WTC11 (cell line): ENCODE measurements around the gene CENPK. TPM values are rescaled to one million over a fixed set of nuclear protein-coding genes. Genes with fewer than 3 reads are reported as not detected.

Source experiments
- ATAC-seq: fragments of 200-7000 bp; cut with Tn5 transposase; 2 replicates; pipeline ENCODE4 v1.10.0; 2021; ENCODE audit warnings: mild to moderate bottlenecking, moderate library complexity
- CTCF ChIA-PET: fragments of 300-600 bp; sonication (Branson Sonifier 250); formaldehyde crosslinking; loops from one replicate; lab custom pipeline; 2021; ENCODE audit warnings: antibody characterized with exemption; lab: Charles Lee
- POLR2A ChIA-PET: fragments of 350-600 bp; sonication (Branson Sonifier 250); formaldehyde crosslinking; loops from one replicate; lab custom pipeline; 2021; ENCODE audit warnings: antibody characterized with exemption; lab: Charles Lee
- DNase-seq: peaks from one replicate; pipeline ENCODE4 v3.0.0; 2021; ENCODE audit warnings: low spot score
- H3K27ac Mint-ChIP-seq: 2 replicates; pipeline ENCODE4 v1.8.0; 2021; ENCODE audit warnings: mixed read lengths
- H3K27me3 Mint-ChIP-seq: 2 replicates; pipeline ENCODE4 v1.8.0; 2021; ENCODE audit warnings: low read depth, mild to moderate bottlenecking, moderate library complexity, mixed read lengths
- H3K36me3 Mint-ChIP-seq: 2 replicates; pipeline ENCODE4 v1.8.0; 2021; ENCODE audit warnings: mixed read lengths
- H3K4me1 Mint-ChIP-seq: 2 replicates; pipeline ENCODE4 v1.8.0; 2022; ENCODE audit warnings: mixed read lengths
- H3K4me3 Mint-ChIP-seq: 2 replicates; pipeline ENCODE4 v1.8.0; 2021; ENCODE audit warnings: mild to moderate bottlenecking, moderate library complexity, mixed read lengths
- H3K9me3 Mint-ChIP-seq: 2 replicates; pipeline ENCODE4 v1.8.0; 2021; ENCODE audit warnings: mixed read lengths
- CBFB ChIP-seq: sonication (generic); formaldehyde crosslinking; IDR thresholded peaks from 2 replicates; pipeline ENCODE4 v1.8.1; 2022; ENCODE audit warnings: mild to moderate bottlenecking, low read depth, missing genetic modification reagents
- CREM ChIP-seq: sonication (generic); formaldehyde crosslinking; IDR thresholded peaks from 2 replicates; pipeline ENCODE4 v1.8.1; 2022; ENCODE audit warnings: mild to moderate bottlenecking, missing genetic modification reagents, moderate library complexity
- KAT7 ChIP-seq: sonication (generic); formaldehyde crosslinking; IDR thresholded peaks from 2 replicates; pipeline ENCODE4 v1.8.1; 2023; ENCODE audit warnings: missing genetic modification reagents, mild to moderate bottlenecking, borderline replicate concordance
- NFYB ChIP-seq: sonication (generic); formaldehyde crosslinking; conservative IDR thresholded peaks from 2 replicates; pipeline ENCODE4 v1.8.0; 2022; ENCODE audit warnings: low read depth, missing genetic modification reagents
- NR1H2 ChIP-seq: sonication (generic); formaldehyde crosslinking; IDR thresholded peaks from 2 replicates; pipeline ENCODE4 v1.9.0; 2021; ENCODE audit warnings: mild to moderate bottlenecking, moderate library complexity, missing genetic modification reagents
- NR3C1 ChIP-seq: sonication (generic); formaldehyde crosslinking; conservative IDR thresholded peaks from 2 replicates; pipeline ENCODE4 v1.8.1; 2023; ENCODE audit warnings: low read depth, mild to moderate bottlenecking, missing genetic modification reagents
- TEAD1 ChIP-seq: sonication (generic); formaldehyde crosslinking; IDR thresholded peaks from 2 replicates; pipeline ENCODE4 v1.8.0; 2022; ENCODE audit warnings: mild to moderate bottlenecking, missing genetic modification reagents
- ZNF263 ChIP-seq: sonication (generic); formaldehyde crosslinking; IDR thresholded peaks from 2 replicates; pipeline ENCODE4 v1.8.1; 2022; ENCODE audit warnings: low read depth, mild to moderate bottlenecking, moderate library complexity, missing genetic modification reagents
- total RNA-seq: library from RNA; stranded (reverse); gene quantifications from 3 replicates; pipeline ENCODE4 v1.2.3, GENCODE V29; 2021
- TF ChIP-seq, protein P1 (sequence below): sonication (generic); formaldehyde crosslinking; IDR thresholded peaks from 2 replicates; pipeline ENCODE4 v1.8.0; 2023; ENCODE audit warnings: mild to moderate bottlenecking, missing genetic modification reagents
- TF ChIP-seq, protein P2 (sequence below): sonication (generic); formaldehyde crosslinking; IDR thresholded peaks from 2 replicates; pipeline ENCODE4 v1.8.0; 2023; ENCODE audit warnings: missing genetic modification reagents, mild to moderate bottlenecking, borderline replicate concordance
- TF ChIP-seq, protein P3 (sequence below): sonication (generic); formaldehyde crosslinking; IDR thresholded peaks from 2 replicates; pipeline ENCODE4 v1.8.1; 2023; ENCODE audit warnings: mild to moderate bottlenecking, missing genetic modification reagents, moderate library complexity
- TF ChIP-seq, protein P4 (sequence below): sonication (generic); formaldehyde crosslinking; conservative IDR thresholded peaks from 2 replicates; pipeline ENCODE4 v1.8.1; 2023; ENCODE audit warnings: mild to moderate bottlenecking, low read depth, missing genetic modification reagents, moderate library complexity
- TF ChIP-seq, protein P5 (sequence below): sonication (generic); formaldehyde crosslinking; IDR thresholded peaks from 2 replicates; pipeline ENCODE4 v1.8.1; 2023; ENCODE audit warnings: mild to moderate bottlenecking, missing genetic modification reagents
- TF ChIP-seq, protein P6 (sequence below): sonication (generic); formaldehyde crosslinking; IDR thresholded peaks from 2 replicates; pipeline ENCODE4 v1.8.0; 2023; ENCODE audit warnings: missing genetic modification reagents
- TF ChIP-seq, protein P7 (sequence below): sonication (generic); formaldehyde crosslinking; IDR thresholded peaks from 2 replicates; pipeline ENCODE4 v1.8.1; 2023; ENCODE audit warnings: mild to moderate bottlenecking, moderate library complexity, missing genetic modification reagents

Gene CENPK
- total RNA-seq, 1 experiment from 2014 or later = 37.5 TPM

DNA sequence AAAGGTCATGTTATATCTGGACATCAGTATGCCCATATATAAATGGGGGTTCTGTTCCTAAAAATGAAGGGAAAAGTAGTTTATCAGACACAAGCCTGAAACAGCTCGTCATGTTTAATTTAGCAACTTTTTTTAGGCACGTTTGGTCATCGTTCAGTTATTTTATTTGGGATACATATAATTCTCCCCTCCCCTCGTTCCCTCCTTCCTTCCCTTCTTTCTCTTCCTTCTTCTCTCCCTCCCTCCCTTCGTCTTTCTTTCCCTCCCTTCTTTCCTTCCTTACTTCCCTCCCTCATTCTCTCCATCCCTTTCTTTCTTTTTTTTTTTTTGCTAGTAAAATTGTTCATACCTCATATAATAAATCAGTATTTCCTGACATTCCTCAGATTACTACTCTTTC, 3.5 kb upstream of the CENPK start (continued):
- TF ChIP-seq, protein P1, sequence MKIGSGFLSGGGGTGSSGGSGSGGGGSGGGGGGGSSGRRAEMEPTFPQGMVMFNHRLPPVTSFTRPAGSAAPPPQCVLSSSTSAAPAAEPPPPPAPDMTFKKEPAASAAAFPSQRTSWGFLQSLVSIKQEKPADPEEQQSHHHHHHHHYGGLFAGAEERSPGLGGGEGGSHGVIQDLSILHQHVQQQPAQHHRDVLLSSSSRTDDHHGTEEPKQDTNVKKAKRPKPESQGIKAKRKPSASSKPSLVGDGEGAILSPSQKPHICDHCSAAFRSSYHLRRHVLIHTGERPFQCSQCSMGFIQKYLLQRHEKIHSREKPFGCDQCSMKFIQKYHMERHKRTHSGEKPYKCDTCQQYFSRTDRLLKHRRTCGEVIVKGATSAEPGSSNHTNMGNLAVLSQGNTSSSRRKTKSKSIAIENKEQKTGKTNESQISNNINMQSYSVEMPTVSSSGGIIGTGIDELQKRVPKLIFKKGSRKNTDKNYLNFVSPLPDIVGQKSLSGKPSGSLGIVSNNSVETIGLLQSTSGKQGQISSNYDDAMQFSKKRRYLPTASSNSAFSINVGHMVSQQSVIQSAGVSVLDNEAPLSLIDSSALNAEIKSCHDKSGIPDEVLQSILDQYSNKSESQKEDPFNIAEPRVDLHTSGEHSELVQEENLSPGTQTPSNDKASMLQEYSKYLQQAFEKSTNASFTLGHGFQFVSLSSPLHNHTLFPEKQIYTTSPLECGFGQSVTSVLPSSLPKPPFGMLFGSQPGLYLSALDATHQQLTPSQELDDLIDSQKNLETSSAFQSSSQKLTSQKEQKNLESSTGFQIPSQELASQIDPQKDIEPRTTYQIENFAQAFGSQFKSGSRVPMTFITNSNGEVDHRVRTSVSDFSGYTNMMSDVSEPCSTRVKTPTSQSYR = no peak
- no peak for TF ChIP-seq ZNF263
- TF ChIP-seq, protein P2, sequence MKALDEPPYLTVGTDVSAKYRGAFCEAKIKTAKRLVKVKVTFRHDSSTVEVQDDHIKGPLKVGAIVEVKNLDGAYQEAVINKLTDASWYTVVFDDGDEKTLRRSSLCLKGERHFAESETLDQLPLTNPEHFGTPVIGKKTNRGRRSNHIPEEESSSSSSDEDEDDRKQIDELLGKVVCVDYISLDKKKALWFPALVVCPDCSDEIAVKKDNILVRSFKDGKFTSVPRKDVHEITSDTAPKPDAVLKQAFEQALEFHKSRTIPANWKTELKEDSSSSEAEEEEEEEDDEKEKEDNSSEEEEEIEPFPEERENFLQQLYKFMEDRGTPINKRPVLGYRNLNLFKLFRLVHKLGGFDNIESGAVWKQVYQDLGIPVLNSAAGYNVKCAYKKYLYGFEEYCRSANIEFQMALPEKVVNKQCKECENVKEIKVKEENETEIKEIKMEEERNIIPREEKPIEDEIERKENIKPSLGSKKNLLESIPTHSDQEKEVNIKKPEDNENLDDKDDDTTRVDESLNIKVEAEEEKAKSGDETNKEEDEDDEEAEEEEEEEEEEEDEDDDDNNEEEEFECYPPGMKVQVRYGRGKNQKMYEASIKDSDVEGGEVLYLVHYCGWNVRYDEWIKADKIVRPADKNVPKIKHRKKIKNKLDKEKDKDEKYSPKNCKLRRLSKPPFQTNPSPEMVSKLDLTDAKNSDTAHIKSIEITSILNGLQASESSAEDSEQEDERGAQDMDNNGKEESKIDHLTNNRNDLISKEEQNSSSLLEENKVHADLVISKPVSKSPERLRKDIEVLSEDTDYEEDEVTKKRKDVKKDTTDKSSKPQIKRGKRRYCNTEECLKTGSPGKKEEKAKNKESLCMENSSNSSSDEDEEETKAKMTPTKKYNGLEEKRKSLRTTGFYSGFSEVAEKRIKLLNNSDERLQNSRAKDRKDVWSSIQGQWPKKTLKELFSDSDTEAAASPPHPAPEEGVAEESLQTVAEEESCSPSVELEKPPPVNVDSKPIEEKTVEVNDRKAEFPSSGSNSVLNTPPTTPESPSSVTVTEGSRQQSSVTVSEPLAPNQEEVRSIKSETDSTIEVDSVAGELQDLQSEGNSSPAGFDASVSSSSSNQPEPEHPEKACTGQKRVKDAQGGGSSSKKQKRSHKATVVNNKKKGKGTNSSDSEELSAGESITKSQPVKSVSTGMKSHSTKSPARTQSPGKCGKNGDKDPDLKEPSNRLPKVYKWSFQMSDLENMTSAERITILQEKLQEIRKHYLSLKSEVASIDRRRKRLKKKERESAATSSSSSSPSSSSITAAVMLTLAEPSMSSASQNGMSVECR (CRISPR knock-in tag) = no peak

DNA sequence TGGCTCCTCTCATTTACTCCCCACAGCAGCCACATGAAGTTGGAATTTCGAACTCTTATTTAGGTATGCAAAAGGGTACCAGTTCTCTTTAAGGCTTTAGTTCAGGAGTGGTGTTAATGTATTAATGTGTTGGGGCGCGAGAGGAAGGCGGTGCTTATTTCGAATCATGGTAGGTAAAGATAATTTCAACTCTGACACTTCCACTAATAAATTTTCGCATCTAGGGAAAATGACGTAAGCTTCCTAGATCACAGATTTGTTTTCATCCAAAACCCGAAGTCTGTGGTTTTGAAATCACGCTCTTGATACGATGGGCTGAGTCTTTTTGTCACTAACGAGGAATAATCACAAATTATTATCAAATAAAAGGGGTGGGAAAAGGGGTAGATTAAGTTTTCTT, 809 bp upstream of the CENPK start:
- ChIA-PET CTCF (no interaction called here), POLR2A (no interaction called here)
- no peaks in the 10 kb centered on the region for H3K9me3 Mint-ChIP-seq
- ATAC-seq = no peak
- no peak for TF ChIP-seq NFYB (CRISPR knock-in tag)
- TF ChIP-seq NR3C1 = no peak
- TF ChIP-seq, protein P3, sequence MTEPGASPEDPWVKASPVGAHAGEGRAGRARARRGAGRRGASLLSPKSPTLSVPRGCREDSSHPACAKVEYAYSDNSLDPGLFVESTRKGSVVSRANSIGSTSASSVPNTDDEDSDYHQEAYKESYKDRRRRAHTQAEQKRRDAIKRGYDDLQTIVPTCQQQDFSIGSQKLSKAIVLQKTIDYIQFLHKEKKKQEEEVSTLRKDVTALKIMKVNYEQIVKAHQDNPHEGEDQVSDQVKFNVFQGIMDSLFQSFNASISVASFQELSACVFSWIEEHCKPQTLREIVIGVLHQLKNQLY (CRISPR knock-in tag) = no peak
- no peak for TF ChIP-seq TEAD1
- TF ChIP-seq, protein P1 = no peak
- no peak for TF ChIP-seq NR1H2 (CRISPR knock-in tag)
- TF ChIP-seq, protein P4, sequence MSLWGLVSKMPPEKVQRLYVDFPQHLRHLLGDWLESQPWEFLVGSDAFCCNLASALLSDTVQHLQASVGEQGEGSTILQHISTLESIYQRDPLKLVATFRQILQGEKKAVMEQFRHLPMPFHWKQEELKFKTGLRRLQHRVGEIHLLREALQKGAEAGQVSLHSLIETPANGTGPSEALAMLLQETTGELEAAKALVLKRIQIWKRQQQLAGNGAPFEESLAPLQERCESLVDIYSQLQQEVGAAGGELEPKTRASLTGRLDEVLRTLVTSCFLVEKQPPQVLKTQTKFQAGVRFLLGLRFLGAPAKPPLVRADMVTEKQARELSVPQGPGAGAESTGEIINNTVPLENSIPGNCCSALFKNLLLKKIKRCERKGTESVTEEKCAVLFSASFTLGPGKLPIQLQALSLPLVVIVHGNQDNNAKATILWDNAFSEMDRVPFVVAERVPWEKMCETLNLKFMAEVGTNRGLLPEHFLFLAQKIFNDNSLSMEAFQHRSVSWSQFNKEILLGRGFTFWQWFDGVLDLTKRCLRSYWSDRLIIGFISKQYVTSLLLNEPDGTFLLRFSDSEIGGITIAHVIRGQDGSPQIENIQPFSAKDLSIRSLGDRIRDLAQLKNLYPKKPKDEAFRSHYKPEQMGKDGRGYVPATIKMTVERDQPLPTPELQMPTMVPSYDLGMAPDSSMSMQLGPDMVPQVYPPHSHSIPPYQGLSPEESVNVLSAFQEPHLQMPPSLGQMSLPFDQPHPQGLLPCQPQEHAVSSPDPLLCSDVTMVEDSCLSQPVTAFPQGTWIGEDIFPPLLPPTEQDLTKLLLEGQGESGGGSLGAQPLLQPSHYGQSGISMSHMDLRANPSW (CRISPR knock-in tag) = no peak
- peaks cover 17% of the 10 kb centered on the region for H3K4me1 Mint-ChIP-seq
- H3K4me3 Mint-ChIP-seq = peak overlapping the region; percentile 100
- no peak for DNase-seq
- 0 out of 2 replicates have a peak, but pooled peaks cover 4% of the 10 kb centered on the region for H3K36me3 Mint-ChIP-seq
- no peaks in the 10 kb centered on the region for H3K27me3 Mint-ChIP-seq
- H3K27ac Mint-ChIP-seq = peak overlapping the region; percentile 100

DNA sequence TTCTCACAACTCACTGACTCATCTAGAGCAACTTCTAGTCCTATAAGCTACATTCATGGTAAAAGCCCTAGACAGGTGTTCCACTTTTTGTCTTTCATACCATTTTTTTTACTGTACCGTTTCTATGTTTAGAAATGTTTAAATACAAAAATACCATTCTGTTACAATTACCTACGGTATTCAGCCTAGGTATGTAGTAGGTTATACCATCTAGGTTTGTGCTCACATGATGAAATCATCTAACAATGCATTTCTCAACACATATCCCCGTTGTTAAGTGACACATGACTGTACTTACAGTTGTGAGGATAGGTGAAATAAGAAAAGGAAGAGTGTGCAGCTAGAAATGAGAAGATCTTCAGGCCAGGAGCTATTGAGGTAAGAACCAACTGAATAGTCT, 6.2 kb downstream of the CENPK start:
- Mint-ChIP-seq H3K9me3 (no peaks in the 10 kb centered on the region), H3K27me3 (no peaks in the 10 kb centered on the region), H3K27ac (no peak overlapping the region), H3K4me3 (no peak overlapping the region), H3K36me3 (peaks cover 10% of the 10 kb centered on the region), H3K4me1 (peaks cover under 1% of the 10 kb centered on the region)
- CTCF ChIA-PET = no interaction called here
- ATAC-seq (no peak), DNase-seq (no peak)
- POLR2A ChIA-PET = no interaction called here
- TF ChIP-seq KAT7 (CRISPR knock-in tag) (no peak), CBFB (CRISPR knock-in tag) (no peak), CREM (no peak)
- TF ChIP-seq, protein P5, sequence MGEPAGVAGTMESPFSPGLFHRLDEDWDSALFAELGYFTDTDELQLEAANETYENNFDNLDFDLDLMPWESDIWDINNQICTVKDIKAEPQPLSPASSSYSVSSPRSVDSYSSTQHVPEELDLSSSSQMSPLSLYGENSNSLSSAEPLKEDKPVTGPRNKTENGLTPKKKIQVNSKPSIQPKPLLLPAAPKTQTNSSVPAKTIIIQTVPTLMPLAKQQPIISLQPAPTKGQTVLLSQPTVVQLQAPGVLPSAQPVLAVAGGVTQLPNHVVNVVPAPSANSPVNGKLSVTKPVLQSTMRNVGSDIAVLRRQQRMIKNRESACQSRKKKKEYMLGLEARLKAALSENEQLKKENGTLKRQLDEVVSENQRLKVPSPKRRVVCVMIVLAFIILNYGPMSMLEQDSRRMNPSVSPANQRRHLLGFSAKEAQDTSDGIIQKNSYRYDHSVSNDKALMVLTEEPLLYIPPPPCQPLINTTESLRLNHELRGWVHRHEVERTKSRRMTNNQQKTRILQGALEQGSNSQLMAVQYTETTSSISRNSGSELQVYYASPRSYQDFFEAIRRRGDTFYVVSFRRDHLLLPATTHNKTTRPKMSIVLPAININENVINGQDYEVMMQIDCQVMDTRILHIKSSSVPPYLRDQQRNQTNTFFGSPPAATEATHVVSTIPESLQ (CRISPR knock-in tag) = no peak
- TF ChIP-seq, protein P6, sequence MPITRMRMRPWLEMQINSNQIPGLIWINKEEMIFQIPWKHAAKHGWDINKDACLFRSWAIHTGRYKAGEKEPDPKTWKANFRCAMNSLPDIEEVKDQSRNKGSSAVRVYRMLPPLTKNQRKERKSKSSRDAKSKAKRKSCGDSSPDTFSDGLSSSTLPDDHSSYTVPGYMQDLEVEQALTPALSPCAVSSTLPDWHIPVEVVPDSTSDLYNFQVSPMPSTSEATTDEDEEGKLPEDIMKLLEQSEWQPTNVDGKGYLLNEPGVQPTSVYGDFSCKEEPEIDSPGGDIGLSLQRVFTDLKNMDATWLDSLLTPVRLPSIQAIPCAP = no peak
- TF ChIP-seq, protein P7, sequence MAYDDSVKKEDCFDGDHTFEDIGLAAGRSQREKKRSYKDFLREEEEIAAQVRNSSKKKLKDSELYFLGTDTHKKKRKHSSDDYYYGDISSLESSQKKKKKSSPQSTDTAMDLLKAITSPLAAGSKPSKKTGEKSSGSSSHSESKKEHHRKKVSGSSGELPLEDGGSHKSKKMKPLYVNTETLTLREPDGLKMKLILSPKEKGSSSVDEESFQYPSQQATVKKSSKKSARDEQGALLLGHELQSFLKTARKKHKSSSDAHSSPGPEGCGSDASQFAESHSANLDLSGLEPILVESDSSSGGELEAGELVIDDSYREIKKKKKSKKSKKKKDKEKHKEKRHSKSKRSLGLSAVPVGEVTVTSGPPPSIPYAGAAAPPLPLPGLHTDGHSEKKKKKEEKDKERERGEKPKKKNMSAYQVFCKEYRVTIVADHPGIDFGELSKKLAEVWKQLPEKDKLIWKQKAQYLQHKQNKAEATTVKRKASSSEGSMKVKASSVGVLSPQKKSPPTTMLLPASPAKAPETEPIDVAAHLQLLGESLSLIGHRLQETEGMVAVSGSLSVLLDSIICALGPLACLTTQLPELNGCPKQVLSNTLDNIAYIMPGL (CRISPR knock-in tag) = no peak
